Right cardiac atrium (tissue), 5 donors: ENCODE measurements around the gene AKR1C3. TPM values are rescaled to one million over a fixed set of nuclear protein-coding genes. Genes with fewer than 3 reads are reported as not detected.

Source experiments
- ATAC-seq, 2 donors: fragments of 200-7000 bp; cut with Tn5 transposase; one replicate each; pipeline versions ENCODE4 v1.8.0 to v1.9.1; 2020; ENCODE audit warnings: moderate library complexity in 2 of 2, mild to moderate bottlenecking in 1 of 2
- DNase-seq, 3 donors: peaks; one replicate each; pipeline ENCODE4 v3.0.0-alpha.2; 2020
- H3K27ac ChIP-seq: one replicate; pipeline ENCODE4 v1.5.1; 2013; ENCODE audit warnings: mild to moderate bottlenecking, low read length, control low read depth, moderate library complexity
- H3K27me3 ChIP-seq: one replicate; pipeline ENCODE4 v1.6.1; 2013; ENCODE audit not compliant: control insufficient read depth, insufficient read depth
- H3K4me1 ChIP-seq: one replicate; pipeline ENCODE4 v1.6.1; 2013; ENCODE audit warnings: low read length; ENCODE audit not compliant: control insufficient read depth, insufficient read depth
- H3K4me3 ChIP-seq: one replicate; pipeline ENCODE4 v1.5.1; 2013; ENCODE audit warnings: low read length, control low read depth
- H3K9me3 ChIP-seq: one replicate; pipeline ENCODE4 v1.6.1; 2013; ENCODE audit warnings: low read length; ENCODE audit not compliant: control insufficient read depth
- WGBS: extraction: QIAGEN DNeasy Blood & Tissue Kit; methylation state at CpG from one replicate; pipeline ENCODE4 v1.1.7; 2013; 5-methylcytosine and 5-hydroxymethylcytosine counted together
- intact Hi-C, 4 donors: fragments of 100-400 bp; cut with DNase I; formaldehyde crosslinking; loops; one replicate each; pipeline versions ENCODE4 v1.11.0 to v1.14.0; 2022 to 2023
- polyA plus RNA-seq: library from polyadenylated mRNA; stranded (reverse); fragments of 200-250 nt; gene quantifications from one replicate; pipeline ENCODE4 v1.2.3, GENCODE V29; 2013
- total RNA-seq, 4 donors: library from RNA; stranded (reverse); fragmentation: NEBNext Ultra II Directional; extraction: Animal tissue kit (Norgen Biotek cat#: 25700); gene quantifications; one replicate each; pipeline ENCODE4 v1.2.1, GENCODE V29; 2021
- donor health status: healthy with polysubstance abuse.
- donor health status: DM: no; HTN: yes; CAD: no.
- donor health status: DM: no; HTN: no; CAD: no.
- donor health status: DM: no; HTN: yes; CAD: no; lungs with severe emphysema.
- donor health status: DM: yes; HTN: yes; CAD: no.

The AKR1C3 gene
- total and polyA plus RNA-seq, 5 donors = 28.1 to 60.8 (median 52.2) TPM

GRCh38 chr10:5068274-5068984 lies 25.8 kb upstream of the AKR1C3 start:
- DNase-seq (no peak), ATAC-seq (no peak)
- Histone ChIP-seq H3K27me3 (no peaks in the 10 kb centered on the region), H3K9me3 (no peaks in the 10 kb centered on the region), H3K27ac (no peak overlapping the region), H3K4me3 (no peak overlapping the region), H3K4me1 (peaks cover 3% of the 10 kb centered on the region)
- intact Hi-C loops = no loop called here
- 100% methylated on average over 1 of the region's 1 CpG for WGBS

GRCh38 chr10:5070648-5071410 lies 23.4 kb upstream of the AKR1C3 start:
- H3K9me3 ChIP-seq = no peaks in the 10 kb centered on the region
- H3K4me1 ChIP-seq = peaks cover 3% of the 10 kb centered on the region
- H3K4me3 ChIP-seq = no peak overlapping the region
- DNase-seq (no peak), ATAC-seq (peak in 1 of 2 donors; percentile 8)
- intact Hi-C loops = no loop called here
- H3K27me3 ChIP-seq = no peaks in the 10 kb centered on the region
- H3K27ac ChIP-seq = peak overlapping the region; percentile 89

GRCh38 chr10:5071411-5072198 lies 22.6 kb upstream of the AKR1C3 start:
- WGBS = 24% methylated on average over 8 of the region's 8 CpGs
- ATAC-seq = peak; percentile 98
- intact Hi-C loops = no loop called here
- H3K4me1 ChIP-seq = peaks cover 3% of the 10 kb centered on the region
- H3K27ac ChIP-seq = peak overlapping the region; percentile 89
- H3K4me3 ChIP-seq = no peak overlapping the region
- no peaks in the 10 kb centered on the region for H3K9me3 ChIP-seq
- peak; percentile 71 to 73 (median 72) for DNase-seq
- no peaks in the 10 kb centered on the region for H3K27me3 ChIP-seq

- no peaks in the 10 kb centered on the region for H3K27me3 ChIP-seq
- WGBS = 96% methylated on average over 2 of the region's 2 CpGs
- no peak overlapping the region for H3K4me3 ChIP-seq
- no peaks in the 10 kb centered on the region for H3K9me3 ChIP-seq
- no peak overlapping the region for H3K27ac ChIP-seq
- no peak for ATAC-seq
- no peak for DNase-seq
- intact Hi-C loops = no loop called here
- peaks cover 3% of the 10 kb centered on the region for H3K4me1 ChIP-seq
These were observed 20.6 kb upstream of the AKR1C3 start for GRCh38 chr10:5073659-5074058.

DNA sequence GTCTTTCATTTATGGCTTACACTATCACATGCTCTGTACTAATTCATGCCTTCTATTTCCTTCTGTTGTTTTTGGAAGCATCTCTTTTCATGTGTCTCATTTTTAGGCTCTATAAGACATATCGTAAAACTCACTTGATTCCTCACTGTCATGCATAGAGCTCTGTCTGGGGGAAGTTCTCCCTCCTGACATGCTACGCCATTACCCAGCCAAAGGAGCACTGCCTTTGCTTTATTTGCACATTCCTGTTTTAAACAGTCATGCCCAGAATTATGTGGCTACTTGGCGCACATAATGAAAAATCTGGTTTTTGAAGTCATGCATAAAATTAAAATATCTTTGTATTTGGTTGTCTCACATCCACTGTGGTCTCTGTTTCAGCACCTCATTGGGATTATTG lies 17.6 kb upstream of the AKR1C3 start:
- H3K4me1 ChIP-seq = no peaks in the 10 kb centered on the region
- WGBS = 58% methylated on average over 3 of the region's 3 CpGs
- H3K27me3 ChIP-seq = no peaks in the 10 kb centered on the region
- no peak overlapping the region for H3K4me3 ChIP-seq
- H3K9me3 ChIP-seq = no peaks in the 10 kb centered on the region
- no peak overlapping the region for H3K27ac ChIP-seq
- intact Hi-C loops = no loop called here
- DNase-seq (no peak), ATAC-seq (no peak)

DNA sequence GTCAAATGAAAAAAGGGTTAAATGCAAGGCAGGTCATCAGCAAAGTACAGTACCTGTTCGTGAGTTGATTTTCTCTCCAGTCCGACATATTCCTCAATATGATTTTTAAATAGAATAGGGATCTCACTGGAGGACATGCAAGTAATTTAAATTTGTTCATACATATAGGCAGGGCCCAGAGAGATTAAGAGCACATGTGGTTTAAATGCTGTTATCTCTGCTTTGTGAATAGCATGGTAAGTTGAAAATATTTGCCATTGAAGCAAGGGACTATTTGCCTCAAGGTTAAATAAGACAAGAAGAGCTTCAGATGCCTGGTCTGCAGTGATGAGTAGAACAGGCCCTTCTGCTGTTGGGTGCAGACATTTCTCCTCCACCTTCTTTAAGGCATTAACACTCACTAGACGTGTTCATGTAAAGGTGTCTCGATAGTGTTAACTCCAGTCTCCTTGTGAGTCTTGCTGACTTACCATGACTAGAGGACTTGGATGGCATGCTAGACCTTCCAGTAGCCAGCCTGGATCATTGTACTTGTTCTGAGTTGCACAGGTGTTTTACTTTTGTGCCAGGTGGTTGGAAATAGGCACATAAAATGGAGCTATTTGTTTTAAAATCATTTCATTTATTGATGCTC lies 15.6 kb upstream of the AKR1C3 start:
- ATAC-seq (no peak), DNase-seq (no peak)
- no peak overlapping the region for H3K4me3 ChIP-seq
- no peaks in the 10 kb centered on the region for H3K27me3 ChIP-seq
- H3K4me1 ChIP-seq = no peaks in the 10 kb centered on the region
- H3K9me3 ChIP-seq = no peaks in the 10 kb centered on the region
- no peak overlapping the region for H3K27ac ChIP-seq
- WGBS = 84% methylated on average over 4 of the region's 4 CpGs
- intact Hi-C loops = no loop called here

DNA sequence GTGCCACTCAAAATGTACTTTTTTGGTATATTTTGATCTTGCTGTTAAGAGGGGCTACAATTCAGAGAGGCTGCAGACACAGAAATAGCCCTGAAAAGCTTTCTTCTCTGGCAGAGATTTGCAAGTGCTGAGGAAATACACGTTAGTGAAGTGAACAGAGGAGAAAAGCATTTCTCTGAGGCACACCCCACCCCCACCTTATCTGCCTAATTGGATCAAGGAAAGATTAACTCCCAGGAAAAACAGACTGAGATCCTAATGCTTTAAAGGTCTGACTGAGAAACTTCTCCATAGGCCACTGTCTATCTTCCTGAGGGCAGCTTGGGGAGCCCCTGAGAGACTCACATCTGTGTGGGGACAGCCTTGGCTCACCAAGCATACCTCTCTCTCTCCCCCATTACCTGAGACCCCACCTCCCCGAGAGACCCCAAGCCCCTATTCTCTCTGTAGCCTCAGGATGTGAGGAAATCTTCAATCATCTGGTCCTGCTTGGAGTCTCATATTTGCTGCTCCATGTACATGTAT lies 14.8 kb upstream of the AKR1C3 start:
- Histone ChIP-seq H3K27ac (no peak overlapping the region), H3K9me3 (no peaks in the 10 kb centered on the region), H3K4me3 (no peak overlapping the region), H3K4me1 (no peaks in the 10 kb centered on the region), H3K27me3 (no peaks in the 10 kb centered on the region)
- 65% methylated on average over 2 of the region's 2 CpGs for WGBS
- no peak for DNase-seq
- no peak for ATAC-seq
- intact Hi-C loops = no loop called here

GRCh38 chr10:5079836-5080235 lies 14.4 kb upstream of the AKR1C3 start:
- Histone ChIP-seq H3K9me3 (no peaks in the 10 kb centered on the region), H3K27ac (no peak overlapping the region), H3K4me3 (no peak overlapping the region), H3K27me3 (no peaks in the 10 kb centered on the region), H3K4me1 (no peaks in the 10 kb centered on the region)
- WGBS = 90% methylated on average over 6 of the region's 6 CpGs
- DNase-seq (no peak), ATAC-seq (no peak)
- intact Hi-C loops = no loop called here

GRCh38 chr10:5081091-5081490 lies 13.1 kb upstream of the AKR1C3 start:
- H3K27me3 ChIP-seq = no peaks in the 10 kb centered on the region
- no peak overlapping the region for H3K27ac ChIP-seq
- intact Hi-C loops = no loop called here
- no peaks in the 10 kb centered on the region for H3K4me1 ChIP-seq
- no peak overlapping the region for H3K4me3 ChIP-seq
- WGBS = 97% methylated on average over 1 of the region's 1 CpG
- H3K9me3 ChIP-seq = no peaks in the 10 kb centered on the region
- DNase-seq (no peak), ATAC-seq (no peak)

DNA sequence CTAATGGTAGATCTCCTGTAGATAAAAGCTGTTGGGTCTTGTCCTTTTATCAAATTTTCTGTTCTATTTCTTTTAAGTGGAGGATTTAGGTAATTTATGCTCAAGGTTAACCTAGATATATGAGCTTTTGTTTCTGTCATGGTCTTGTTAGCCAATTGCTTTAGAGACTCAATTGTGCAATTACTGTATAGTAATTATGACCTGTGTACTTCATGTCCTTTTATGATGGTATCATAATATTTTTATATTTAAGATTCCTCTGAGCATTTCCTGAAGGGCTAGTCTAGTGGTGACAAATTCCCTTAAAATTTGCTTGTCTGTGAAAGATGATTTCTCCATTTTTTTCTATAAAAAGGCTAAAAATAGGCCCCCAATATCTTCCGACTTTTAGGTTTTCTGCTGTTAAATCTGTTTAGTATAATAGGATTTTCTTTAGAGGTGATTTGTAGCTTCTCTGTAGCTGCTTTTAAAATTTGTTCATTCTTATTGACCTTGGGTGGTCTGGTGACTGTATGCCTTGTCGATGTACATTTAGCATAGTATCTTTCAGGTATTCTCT lies 5.4 kb upstream of the AKR1C3 start:
- no peak for ATAC-seq
- Histone ChIP-seq H3K4me3 (no peak overlapping the region), H3K27me3 (no peaks in the 10 kb centered on the region), H3K9me3 (no peaks in the 10 kb centered on the region), H3K4me1 (no peaks in the 10 kb centered on the region), H3K27ac (no peak overlapping the region)
- intact Hi-C loops = no loop called here
- DNase-seq = no peak
- 86% methylated on average over 2 of the region's 2 CpGs for WGBS
